Right lobe of liver (tissue), 6 donors: Measurements from ENCODE around the gene CYP4A11. TPM values are rescaled to one million over a fixed set of nuclear protein-coding genes. Genes with fewer than 3 reads are reported as not detected.
"Not testable (repeated sequence)": the region's sequence is repeated elsewhere in the genome, so short reads cannot be mapped to it uniquely, and the experiment has no call there.

Source experiments
- ATAC-seq, 4 donors: fragments of 200-7000 bp; cut with Tn5 transposase; one replicate each; pipeline ENCODE4 v1.9.1; 2020; ENCODE audit warnings: mild to moderate bottlenecking in 4 of 4, moderate library complexity in 4 of 4
- DNase-seq, 3 donors: peaks; one replicate each; pipeline ENCODE4 v3.0.0-alpha.2; 2020
- H3K27ac ChIP-seq, 3 donors: fragments of 200-600 bp; one replicate each; pipeline ENCODE4 v1.8.0; 2022
- H3K27me3 ChIP-seq, 2 donors: fragments of 200-600 bp; one replicate each; pipeline ENCODE4 v1.8.0; 2022
- H3K36me3 ChIP-seq, 4 donors: fragments of 200-600 bp; sonication (generic) in 1 of 4; one replicate each; pipeline versions ENCODE4 v1.5.1 to v1.8.0; 2017 to 2022; ENCODE audit warnings: control low read depth in 1 of 4
- H3K4me1 ChIP-seq, 4 donors: fragments of 200-600 bp; sonication (generic) in 1 of 4; one replicate each; pipeline versions ENCODE4 v1.5.1 to v1.8.0; 2017 to 2022; ENCODE audit warnings: control low read depth in 1 of 4
- H3K4me3 ChIP-seq, 3 donors: fragments of 200-600 bp; one replicate each; pipeline ENCODE4 v1.8.0; 2022
- H3K9me3 ChIP-seq, 4 donors: fragments of 200-600 bp; sonication (generic) in 1 of 4; one replicate each; pipeline versions ENCODE4 v1.5.1 to v1.8.0; 2017 to 2022; ENCODE audit warnings: control low read depth in 1 of 4
- CTCF ChIP-seq, 4 donors: fragments of 200-600 bp in 3 of 4; fragments of 450-650 bp in 1 of 4; IDR thresholded peaks; one replicate each; pipeline versions ENCODE4 v1.5.1 to v1.8.0; 2016 to 2022; ENCODE audit warnings: antibody characterized with exemption in 4 of 4, mild to moderate bottlenecking in 2 of 4
- POLR2A ChIP-seq: fragments of 450-650 bp; IDR thresholded peaks from one replicate; pipeline ENCODE4 v1.6.1; 2017; ENCODE audit warnings: antibody characterized with exemption, mild to moderate bottlenecking
- WGBS: methylation state at CpG from one replicate; pipeline ENCODE4 v1.1.6; 2018; ENCODE audit warnings: low coverage, low lambda C conversion rate; ENCODE audit not compliant: insufficient coverage; ENCODE audit errors: missing lambda C conversion rate; 5-methylcytosine and 5-hydroxymethylcytosine counted together
- intact Hi-C, 2 donors: fragments of 100-400 bp; cut with DNase I; formaldehyde crosslinking; loops; one replicate each; pipeline versions ENCODE4 v1.11.2 to v1.14.1; 2022
- small RNA-seq, 2 experiments: library from RNA; depleted of rRNA; stranded (forward); fragments of <200 nt; gene quantifications; one replicate each; pipeline ENCODE3, GENCODE V24; 2016
- total RNA-seq, 6 experiments: library from RNA; depleted of rRNA in 2 of 6; stranded (reverse); fragments of >200 nt in 2 of 6; fragmentation: NEBNext Ultra II Directional in 3 of 6; extraction: Animal tissue kit (Norgen Biotek cat#: 25700) in 3 of 6; gene quantifications; one replicate each; pipeline versions ENCODE4 v1.1.0 to v1.2.4, GENCODE V29; 2016 to 2023
- donor health status: DM: no; HTN: yes; CAD: no.
- donor health status: DM: no; HTN: no; CAD: no.
- donor health status: DM: no; HTN: no; CAD: no.
- donor health status: DM: no; HTN: yes; CAD: no.
- donor health status: DM: no; HTN: yes; CAD: no.

CYP4A11 gene
- total RNA-seq, 6 experiments from 2014 or later, result 176 to 676 (median 297) TPM

GRCh38 chr1:46927249-46927835, 13.9 kb downstream of the CYP4A11 start:
- Histone ChIP-seq H3K27me3 (no peaks in the 10 kb centered on the region), H3K27ac (no peak overlapping the region), H3K4me1 (no peaks in the 10 kb centered on the region), H3K4me3 (no peak overlapping the region), H3K9me3 (no peaks in the 10 kb centered on the region), H3K36me3 (peaks cover 0 to 11% (median 2%) of the 10 kb centered on the region in 4 donors)
- intact Hi-C loops, result no loop called here
- ATAC-seq (peak in 3 of 4 donors; percentile 46 to 71 (median 59)), DNase-seq (peak in 1 of 3 donors; percentile 57)
- TF ChIP-seq POLR2A (no peak), CTCF (IDR thresholded peaks at IDR 0.05) (no peak)
- 19% methylated on average over 2 of the region's 3 CpGs for WGBS

GRCh38 chr1:46910790-46911189, 30.5 kb downstream of the CYP4A11 start:
- intact Hi-C loops, result no loop called here
- H3K9me3 ChIP-seq, result no peaks in the 10 kb centered on the region
- no peak overlapping the region for H3K4me3 ChIP-seq
- no peak overlapping the region for H3K27ac ChIP-seq
- H3K4me1 ChIP-seq, result peaks cover 0 to 8% (median 4%) of the 10 kb centered on the region in 4 donors
- no peak for TF ChIP-seq POLR2A
- TF ChIP-seq CTCF (IDR thresholded peaks at IDR 0.05), result no peak
- DNase-seq (no peak), ATAC-seq (no peak)
- 74% methylated on average over 2 of the region's 2 CpGs for WGBS
- no peaks in the 10 kb centered on the region for H3K36me3 ChIP-seq
- H3K27me3 ChIP-seq, result no peaks in the 10 kb centered on the region

GRCh38 chr1:46903481-46903880, 37.8 kb downstream of the CYP4A11 start:
- TF ChIP-seq CTCF (IDR thresholded peaks at IDR 0.05) (no peak), POLR2A (no peak)
- intact Hi-C loops, result no loop called here
- Histone ChIP-seq H3K27ac (no peak overlapping the region), H3K4me1 (peaks cover 0 to 15% (median 5%) of the 10 kb centered on the region in 4 donors), H3K27me3 (no peaks in the 10 kb centered on the region), H3K4me3 (no peak overlapping the region), H3K9me3 (no peaks in the 10 kb centered on the region), H3K36me3 (no peaks in the 10 kb centered on the region)
- no peak for ATAC-seq
- DNase-seq, result no peak
- 35% methylated on average over 3 of the region's 4 CpGs for WGBS

- peaks cover 0 to 8% (median 0%) of the 10 kb centered on the region in 4 donors for H3K4me1 ChIP-seq
- WGBS, result no CpG with 5 or more reads among the region's 1 CpG
- no peaks in the 10 kb centered on the region for H3K27me3 ChIP-seq
- no peak overlapping the region for H3K27ac ChIP-seq
- H3K4me3 ChIP-seq, result no peak overlapping the region
- intact Hi-C loops, result no loop called here
- no peak for ATAC-seq
- TF ChIP-seq POLR2A (no peak), CTCF (IDR thresholded peaks at IDR 0.05) (no peak)
- no peak for DNase-seq
- no peaks in the 10 kb centered on the region for H3K9me3 ChIP-seq
- H3K36me3 ChIP-seq, result no peaks in the 10 kb centered on the region
These were observed 40.9 kb downstream of the CYP4A11 start for GRCh38 chr1:46900401-46900800.

- H3K4me1 ChIP-seq, intact Hi-C loops, H3K4me3 ChIP-seq, DNase-seq, H3K27me3 ChIP-seq, H3K9me3 ChIP-seq, H3K27ac ChIP-seq, ATAC-seq, H3K36me3 ChIP-seq: not testable (repeated sequence)
- 86% methylated on average over 1 of the region's 3 CpGs for WGBS
These were observed 59.6 kb downstream of the CYP4A11 start for GRCh38 chr1:46881656-46882055.

Small RNA genes lying within 50 kb of the gene (small RNA-seq; reads per million reads assigned to genes)
- gene CYP4A26P, result 0 reads per million in 2 experiments

Other genes starting within 250 kb of the CYP4A11 start
- 10 to 100 TPM; 41.5 to 56.9 (median 43.5) TPM for gene EFCAB14, start 222.4 kb downstream of the CYP4A11 start, total RNA-seq
- under 1 TPM in 1 of 6 experiments, not detected in 5; 0.62 TPM for gene CYP4B1, start 142.4 kb downstream of the CYP4A11 start, total RNA-seq
- 1 to 10 TPM; 1.2 to 4.1 (median 2.1) TPM for gene CYP4X1, start 82.2 kb upstream of the CYP4A11 start, total RNA-seq
- gene CYP4Z1, start 125.8 kb upstream of the CYP4A11 start, total RNA-seq, result under 1 TPM in 4 of 6 experiments, not detected in 2; 0.30 to 0.64 (median 0.39) TPM
- gene CYP4A22, start 196.0 kb upstream of the CYP4A11 start, total RNA-seq, result 100 to 1,000 TPM in 1 of 6 experiments, 10 to 100 TPM in 5; 17.2 to 159 (median 48.9) TPM
- 10 to 100 TPM in 2 of 6 experiments, 1 to 10 TPM in 2, under 1 TPM in 2; 0.24 to 44.3 (median 5.4) TPM for gene PDZK1IP1, start 248.6 kb upstream of the CYP4A11 start, total RNA-seq